GM13977 (cell line): ENCODE results near the gene NARF.
"Not testable (repeated sequence)": the region's sequence is repeated elsewhere in the genome, so short reads cannot be mapped to it uniquely, and the experiment has no call there.

Experiments
- DNase-seq: peaks from one replicate; pipeline ENCODE4 v3.0.0; 2012; ENCODE audit warnings: low spot score
- in situ Hi-C: fragments of 300-500 bp; cut with MboI; formaldehyde crosslinking; loops from one replicate; pipeline ENCODE4 v1.12.0; 2022; ENCODE audit warnings: low sequenced_read_pairs, low pct_unique_long_range_greater_than_20kb, mixed read lengths, inconsistent platforms; ENCODE audit not compliant: unreplicated experiment
- TF ChIP-seq, protein P1 (sequence below): IDR thresholded peaks from 2 replicates; pipeline ENCODE4 v1.5.1; 2012; ENCODE audit warnings: mild to moderate bottlenecking, control low read depth; ENCODE audit not compliant: insufficient read depth; ENCODE audit errors: extremely low read depth, missing control alignments

NARF gene

GRCh38 chr17:82458179-82458884, at the start of gene NARF:
NARF (plus strand) TSS chr17:82458741; CDS start chr17:82458804, 63 bp downstream.
- TF ChIP-seq, protein P1, sequence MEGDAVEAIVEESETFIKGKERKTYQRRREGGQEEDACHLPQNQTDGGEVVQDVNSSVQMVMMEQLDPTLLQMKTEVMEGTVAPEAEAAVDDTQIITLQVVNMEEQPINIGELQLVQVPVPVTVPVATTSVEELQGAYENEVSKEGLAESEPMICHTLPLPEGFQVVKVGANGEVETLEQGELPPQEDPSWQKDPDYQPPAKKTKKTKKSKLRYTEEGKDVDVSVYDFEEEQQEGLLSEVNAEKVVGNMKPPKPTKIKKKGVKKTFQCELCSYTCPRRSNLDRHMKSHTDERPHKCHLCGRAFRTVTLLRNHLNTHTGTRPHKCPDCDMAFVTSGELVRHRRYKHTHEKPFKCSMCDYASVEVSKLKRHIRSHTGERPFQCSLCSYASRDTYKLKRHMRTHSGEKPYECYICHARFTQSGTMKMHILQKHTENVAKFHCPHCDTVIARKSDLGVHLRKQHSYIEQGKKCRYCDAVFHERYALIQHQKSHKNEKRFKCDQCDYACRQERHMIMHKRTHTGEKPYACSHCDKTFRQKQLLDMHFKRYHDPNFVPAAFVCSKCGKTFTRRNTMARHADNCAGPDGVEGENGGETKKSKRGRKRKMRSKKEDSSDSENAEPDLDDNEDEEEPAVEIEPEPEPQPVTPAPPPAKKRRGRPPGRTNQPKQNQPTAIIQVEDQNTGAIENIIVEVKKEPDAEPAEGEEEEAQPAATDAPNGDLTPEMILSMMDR, result no peak
- in situ Hi-C loops, result no loop called here
- peak; percentile 99 for DNase-seq

- TF ChIP-seq, protein P1, result no peak
- no peak for DNase-seq
- in situ Hi-C loops, result no loop called here
Measured at GRCh38 chr17:82408938-82409318, 49.6 kb upstream of the NARF start.

DNA sequence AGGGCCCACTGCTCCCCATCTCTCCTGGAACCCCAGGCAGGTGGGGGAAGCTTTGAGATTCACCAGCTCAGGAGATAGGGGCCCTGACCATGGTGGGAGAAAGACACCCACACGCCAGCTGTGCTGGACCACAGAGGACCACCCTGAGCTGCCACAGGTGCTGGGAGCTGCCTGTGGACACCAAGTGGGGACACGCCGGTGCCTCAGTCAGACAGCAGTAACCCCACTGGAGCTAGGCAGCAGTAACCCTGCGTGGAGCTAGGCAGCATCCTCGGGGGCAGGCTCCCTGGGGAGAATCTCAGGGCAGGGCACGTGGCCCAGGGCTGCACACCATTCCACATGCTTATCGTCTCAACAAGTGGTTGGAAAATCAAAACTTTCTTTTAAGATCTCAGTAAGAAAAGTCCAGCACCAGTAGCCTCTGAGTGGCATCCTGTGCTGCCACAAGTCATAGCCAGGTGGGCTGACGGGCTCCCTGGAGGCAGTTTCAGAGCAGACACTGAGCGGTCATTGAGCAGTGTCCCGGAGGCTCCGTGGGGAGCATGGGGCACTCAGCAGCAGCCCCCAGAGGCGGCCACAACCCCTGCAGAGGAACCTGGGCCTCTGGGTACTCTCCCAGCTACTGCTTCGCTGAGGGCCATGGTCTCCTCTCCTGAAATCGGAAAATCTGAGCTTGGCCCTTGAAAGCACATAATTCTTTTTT, 48.4 kb upstream of the NARF start:
- in situ Hi-C loops, result no loop called here
- TF ChIP-seq, protein P1, result no peak
- no peak for DNase-seq

DNA sequence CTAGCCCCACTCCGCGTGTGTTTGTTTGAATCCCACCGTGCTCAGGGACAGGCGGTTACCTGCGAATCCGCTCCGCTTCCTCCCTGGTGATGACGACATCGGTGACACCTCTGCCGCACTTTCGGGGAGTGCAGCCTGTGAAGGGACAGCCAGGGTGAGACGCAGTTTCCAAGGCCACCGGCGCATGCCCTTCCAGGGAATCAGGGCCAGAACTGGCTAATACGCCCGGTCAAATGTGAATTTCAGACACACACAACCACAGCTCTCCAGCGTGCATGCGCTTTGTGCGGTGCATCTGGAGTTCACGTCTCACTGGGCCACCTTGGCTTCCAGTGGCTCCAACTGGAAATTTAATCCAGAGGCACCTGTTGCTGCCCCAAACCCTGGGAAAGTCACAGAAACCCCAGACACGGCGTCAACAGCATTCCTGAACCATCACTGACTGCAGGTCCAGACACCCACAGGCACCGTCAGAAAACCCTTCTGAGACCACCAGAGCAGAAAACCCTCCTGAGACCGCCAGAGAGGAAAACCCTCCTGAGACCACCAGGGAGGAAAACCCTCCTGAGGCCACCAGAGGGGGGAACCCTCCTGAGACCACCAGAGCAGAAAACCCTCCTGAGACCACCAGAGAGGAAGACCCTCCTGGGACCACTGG, 47.0 kb upstream of the NARF start:
- in situ Hi-C loops, result no loop called here
- DNase-seq, result no peak
- TF ChIP-seq, protein P1, result no peak

DNA sequence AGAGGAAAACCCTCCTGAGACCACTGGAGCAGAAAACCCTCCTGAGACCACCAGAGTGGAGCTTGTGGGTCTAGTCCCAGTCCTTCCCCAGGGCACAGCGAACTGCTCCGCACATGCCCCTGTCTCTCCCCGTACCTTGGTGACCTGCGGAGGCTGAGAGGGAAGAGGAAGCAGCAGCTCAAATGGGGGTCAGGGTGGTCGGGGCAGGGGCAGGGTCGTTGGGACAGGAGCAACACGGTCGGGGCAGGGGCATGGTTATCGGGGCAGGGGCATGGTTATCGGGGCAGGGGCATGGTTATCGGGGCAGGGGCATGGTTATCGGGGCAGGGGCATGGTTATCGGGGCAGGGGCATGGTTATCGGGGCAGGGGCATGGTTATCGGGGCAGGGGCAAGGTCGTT, 46.5 kb upstream of the NARF start:
- in situ Hi-C loops, DNase-seq: not testable (repeated sequence)

GRCh38 chr17:82412535-82413520, 45.7 kb upstream of the NARF start:
- no peak for DNase-seq
- in situ Hi-C loops, result no loop called here
- TF ChIP-seq, protein P1, result no peak
